ENCODE data around the gene MYADM. TPM values are rescaled to one million over a fixed set of nuclear protein-coding genes. Genes with fewer than 3 reads are reported as not detected.

MYADM gene
- polyA plus RNA-seq, 4 donors: 2.2 to 41.3 (median 20.4) TPM

Other genes starting within 250 kb of the MYADM start
- gene DPRX, start 235.9 kb upstream of the MYADM start, polyA plus RNA-seq: not detected
- under 1 TPM in 2 of 4 donors, not detected in 2; 0.06 to 0.09 TPM for gene NLRP12, start 43.6 kb upstream of the MYADM start, polyA plus RNA-seq
- under 1 TPM in 2 of 4 donors, not detected in 2; 0.07 to 0.90 TPM for gene PRKCG, start 14.3 kb downstream of the MYADM start, polyA plus RNA-seq
- gene CACNG7, start 41.4 kb downstream of the MYADM start, polyA plus RNA-seq: under 1 TPM in 2 of 4 donors, not detected in 2; 0.78 to 0.79 TPM
- under 1 TPM in 2 of 4 donors, not detected in 2; 0.03 to 0.12 TPM for gene CACNG8, start 95.1 kb downstream of the MYADM start, polyA plus RNA-seq
- under 1 TPM in 2 of 4 donors, not detected in 2; 0.03 to 0.06 TPM for gene CACNG6, start 123.8 kb downstream of the MYADM start, polyA plus RNA-seq
- under 1 TPM in 1 of 4 donors, not detected in 3; 0.09 TPM for gene VSTM1, start 196.0 kb downstream of the MYADM start, polyA plus RNA-seq
- not detected for gene TARM1, start 213.5 kb downstream of the MYADM start, polyA plus RNA-seq
- under 1 TPM; 0.27 to 0.89 (median 0.67) TPM for gene OSCAR, start 232.9 kb downstream of the MYADM start, polyA plus RNA-seq
- gene NDUFA3, start 235.0 kb downstream of the MYADM start, polyA plus RNA-seq: 100 to 1,000 TPM; 130 to 409 (median 211) TPM
- 10 to 100 TPM; 16.4 to 26.5 (median 23.1) TPM for gene TFPT, start 247.8 kb downstream of the MYADM start, polyA plus RNA-seq
- gene PRPF31, start 247.9 kb downstream of the MYADM start, polyA plus RNA-seq: 10 to 100 TPM; 44.3 to 57.0 (median 47.4) TPM

Data from small intestine (tissue), 4 donors.